K562 (cell line): ENCODE measurements around the gene KPNA1.

Experiments used
- NFYB ChIP-seq: IDR thresholded peaks from 2 replicates; pipeline ENCODE4 v1.6.1; 2011; ENCODE audit warnings: mild to moderate bottlenecking, moderate library complexity; ENCODE audit not compliant: insufficient read length; ENCODE audit errors: extremely low read depth
- PHF21A ChIP-seq: fragments of 450-650 bp; IDR thresholded peaks from 2 replicates; pipeline ENCODE4 v1.6.1; 2017; ENCODE audit warnings: low read depth, borderline replicate concordance
- POLR2B ChIP-seq: fragments of 450-650 bp; IDR thresholded peaks from 2 replicates; pipeline ENCODE4 v1.6.1; 2018; ENCODE audit warnings: low read depth; ENCODE audit not compliant: partially characterized antibody
- RBM17 ChIP-seq: fragments of 200-400 bp; formaldehyde crosslinking; IDR thresholded peaks from 2 replicates; pipeline ENCODE4 v1.6.1; 2017; ENCODE audit warnings: low read depth, mild to moderate bottlenecking, low read length, borderline replicate concordance
- TAF1 ChIP-seq: IDR thresholded peaks from 2 replicates; pipeline ENCODE4 v1.6.1; 2011; ENCODE audit warnings: mild to moderate bottlenecking, low read length, moderate library complexity; ENCODE audit not compliant: insufficient read depth, control insufficient read depth, severe bottlenecking; ENCODE audit errors: extremely low read depth
- THAP12 ChIP-seq: fragments of 250-450 bp; sonication (Bioruptor Pico); IDR thresholded peaks from 2 replicates; pipeline ENCODE4 v1.9.0; 2021; ENCODE audit warnings: mild to moderate bottlenecking, inconsistent platforms
- YY1 ChIP-seq, 3 experiments: IDR thresholded peaks; 2 replicates each; pipeline ENCODE4 v1.6.1; 2011; ENCODE audit warnings: low read length in 2 of 3, mild to moderate bottlenecking in 2 of 3, moderate library complexity in 2 of 3, borderline replicate concordance in 1 of 3, control low read depth in 1 of 3, low read depth in 1 of 3; ENCODE audit not compliant: insufficient read depth in 3 of 3, insufficient replicate concordance in 2 of 3, control insufficient read depth in 1 of 3, insufficient read length in 1 of 3; ENCODE audit errors: extremely low read depth in 1 of 3
- TF ChIP-seq, protein P1 (sequence below): fragments of 200-800 bp; sonication (Bioruptor generic); IDR thresholded peaks from 2 replicates; pipeline ENCODE4 v1.6.1; 2017; ENCODE audit warnings: missing genetic modification characterization, missing compliant biosample characterization

GRCh38 chr3:122410111-122410510 is 104.6 kb downstream of the KPNA1 start:
- TF ChIP-seq YY1 (IDR thresholded peaks at IDR 0.05; ENCODE audit: borderline replicate concordance in 1 of 3, control insufficient read depth in 1 of 3, extremely low read depth in 1 of 3, insufficient read depth in 3 of 3, insufficient read length in 1 of 3, insufficient replicate concordance in 2 of 3, low read depth in 1 of 3, low read length in 2 of 3) (no peak), PHF21A (no peak), RBM17 (no peak), TAF1 (no peak), POLR2B (no peak), THAP12 (CRISPR knock-in tag) (no peak), NFYB (no peak)
- TF ChIP-seq, protein P1, sequence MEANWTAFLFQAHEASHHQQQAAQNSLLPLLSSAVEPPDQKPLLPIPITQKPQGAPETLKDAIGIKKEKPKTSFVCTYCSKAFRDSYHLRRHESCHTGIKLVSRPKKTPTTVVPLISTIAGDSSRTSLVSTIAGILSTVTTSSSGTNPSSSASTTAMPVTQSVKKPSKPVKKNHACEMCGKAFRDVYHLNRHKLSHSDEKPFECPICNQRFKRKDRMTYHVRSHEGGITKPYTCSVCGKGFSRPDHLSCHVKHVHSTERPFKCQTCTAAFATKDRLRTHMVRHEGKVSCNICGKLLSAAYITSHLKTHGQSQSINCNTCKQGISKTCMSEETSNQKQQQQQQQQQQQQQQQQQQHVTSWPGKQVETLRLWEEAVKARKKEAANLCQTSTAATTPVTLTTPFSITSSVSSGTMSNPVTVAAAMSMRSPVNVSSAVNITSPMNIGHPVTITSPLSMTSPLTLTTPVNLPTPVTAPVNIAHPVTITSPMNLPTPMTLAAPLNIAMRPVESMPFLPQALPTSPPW, result no peak
